Measurements from ENCODE around the gene MICU2. TPM values are rescaled to one million over a fixed set of nuclear protein-coding genes. Genes with fewer than 3 reads are reported as not detected.
"Not testable (repeated sequence)": the region's sequence is repeated elsewhere in the genome, so short reads cannot be mapped to it uniquely, and the experiment has no call there.

The MICU2 gene
- total and polyA plus RNA-seq, 9 donors = 57.5 to 78.8 (median 64.4) TPM

DNA sequence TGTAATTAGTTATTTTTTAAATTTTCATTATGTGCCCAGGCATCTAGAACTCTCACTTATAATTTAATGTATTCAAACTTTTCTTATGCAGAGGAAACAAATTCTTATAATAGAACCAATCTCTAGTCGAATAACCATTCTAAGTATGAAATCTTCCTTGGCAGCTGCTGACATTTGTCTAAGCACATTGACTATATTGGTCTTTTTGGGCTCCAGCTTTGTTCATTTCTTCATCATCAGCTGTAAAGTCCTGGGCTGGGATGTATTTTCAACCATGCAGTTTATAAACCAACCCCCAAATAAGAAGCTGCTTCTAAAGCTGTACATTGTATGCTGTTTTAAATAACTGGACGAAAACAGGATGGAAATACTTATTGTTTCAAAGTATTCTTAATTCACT is 2.3 kb upstream of the MICU2 start:
- H3K27ac ChIP-seq (ENCODE audit: low read length) = peak overlapping the region; percentile 38
- no peaks in the 10 kb centered on the region for H3K9me3 ChIP-seq (replicated peaks; ENCODE audit: control insufficient read depth, low read depth, low read length)
- WGBS (ENCODE audit: insufficient coverage) = no CpG with 5 or more reads among the region's 2 CpGs
- peaks cover 4% of the 10 kb centered on the region for H3K27me3 ChIP-seq (ENCODE audit: control insufficient read depth, insufficient read depth, low read length)
- no peak overlapping the region for H3K4me3 ChIP-seq (ENCODE audit: low read length)
- DNase-seq = no peak
- no peaks in the 10 kb centered on the region for H3K4me1 ChIP-seq (ENCODE audit: control insufficient read depth, insufficient read depth, low read length)
- peaks cover 2% of the 10 kb centered on the region for H3K36me3 ChIP-seq (ENCODE audit: control insufficient read depth, insufficient read depth, low read length)

DNA sequence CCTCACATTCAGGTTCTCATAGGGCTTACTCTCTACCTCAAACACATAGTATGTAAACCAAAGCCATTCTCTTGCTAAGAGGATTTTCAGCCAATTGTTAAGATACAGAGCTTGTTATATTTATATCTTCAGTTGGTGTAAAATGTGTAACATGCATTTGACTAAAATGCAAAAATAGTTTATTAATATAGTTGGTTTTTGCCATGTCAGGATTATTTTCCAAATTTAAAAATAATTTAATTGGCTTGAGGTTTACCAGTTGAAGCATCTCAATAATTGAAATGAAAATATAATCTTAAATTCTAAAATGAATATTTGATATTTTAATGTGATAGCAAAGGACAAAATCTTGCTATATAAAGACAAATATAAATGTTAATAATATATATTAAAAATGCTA is 7.2 kb downstream of the MICU2 start:
- no peak overlapping the region for H3K4me3 ChIP-seq (ENCODE audit: low read length)
- H3K27ac ChIP-seq (ENCODE audit: low read length) = no peak overlapping the region
- H3K36me3 ChIP-seq (ENCODE audit: control insufficient read depth, insufficient read depth, low read length) = peaks cover 6% of the 10 kb centered on the region
- peaks cover 2% of the 10 kb centered on the region for H3K9me3 ChIP-seq (replicated peaks; ENCODE audit: control insufficient read depth, low read depth, low read length)
- peaks cover 5% of the 10 kb centered on the region for H3K4me1 ChIP-seq (ENCODE audit: control insufficient read depth, insufficient read depth, low read length)
- no peak for DNase-seq
- H3K27me3 ChIP-seq (ENCODE audit: control insufficient read depth, insufficient read depth, low read length) = no peaks in the 10 kb centered on the region

GRCh38 chr13:21595546-21595822 is 8.5 kb downstream of the MICU2 start:
- H3K4me3 ChIP-seq (ENCODE audit: low read length) = no peak overlapping the region
- no peak for DNase-seq
- peaks cover 2% of the 10 kb centered on the region for H3K36me3 ChIP-seq (ENCODE audit: control insufficient read depth, insufficient read depth, low read length)
- H3K4me1 ChIP-seq (ENCODE audit: control insufficient read depth, insufficient read depth, low read length) = peaks cover 5% of the 10 kb centered on the region
- peaks cover 2% of the 10 kb centered on the region for H3K9me3 ChIP-seq (replicated peaks; ENCODE audit: control insufficient read depth, low read depth, low read length)
- H3K27me3 ChIP-seq (ENCODE audit: control insufficient read depth, insufficient read depth, low read length) = no peaks in the 10 kb centered on the region
- no peak overlapping the region for H3K27ac ChIP-seq (ENCODE audit: low read length)

- no peak overlapping the region for H3K27ac ChIP-seq (ENCODE audit: low read length)
- H3K36me3 ChIP-seq (ENCODE audit: control insufficient read depth, insufficient read depth, low read length) = peaks cover 2% of the 10 kb centered on the region
- no peak overlapping the region for H3K4me3 ChIP-seq (ENCODE audit: low read length)
- H3K4me1 ChIP-seq (ENCODE audit: control insufficient read depth, insufficient read depth, low read length) = peaks cover 5% of the 10 kb centered on the region
- DNase-seq = no peak
- peaks cover 2% of the 10 kb centered on the region for H3K9me3 ChIP-seq (replicated peaks; ENCODE audit: control insufficient read depth, low read depth, low read length)
- 100% methylated on average over 1 of the region's 3 CpGs for WGBS (ENCODE audit: insufficient coverage)
- no peaks in the 10 kb centered on the region for H3K27me3 ChIP-seq (ENCODE audit: control insufficient read depth, insufficient read depth, low read length)
Measured at GRCh38 chr13:21594715-21595545, 9.0 kb downstream of the MICU2 start.

DNA sequence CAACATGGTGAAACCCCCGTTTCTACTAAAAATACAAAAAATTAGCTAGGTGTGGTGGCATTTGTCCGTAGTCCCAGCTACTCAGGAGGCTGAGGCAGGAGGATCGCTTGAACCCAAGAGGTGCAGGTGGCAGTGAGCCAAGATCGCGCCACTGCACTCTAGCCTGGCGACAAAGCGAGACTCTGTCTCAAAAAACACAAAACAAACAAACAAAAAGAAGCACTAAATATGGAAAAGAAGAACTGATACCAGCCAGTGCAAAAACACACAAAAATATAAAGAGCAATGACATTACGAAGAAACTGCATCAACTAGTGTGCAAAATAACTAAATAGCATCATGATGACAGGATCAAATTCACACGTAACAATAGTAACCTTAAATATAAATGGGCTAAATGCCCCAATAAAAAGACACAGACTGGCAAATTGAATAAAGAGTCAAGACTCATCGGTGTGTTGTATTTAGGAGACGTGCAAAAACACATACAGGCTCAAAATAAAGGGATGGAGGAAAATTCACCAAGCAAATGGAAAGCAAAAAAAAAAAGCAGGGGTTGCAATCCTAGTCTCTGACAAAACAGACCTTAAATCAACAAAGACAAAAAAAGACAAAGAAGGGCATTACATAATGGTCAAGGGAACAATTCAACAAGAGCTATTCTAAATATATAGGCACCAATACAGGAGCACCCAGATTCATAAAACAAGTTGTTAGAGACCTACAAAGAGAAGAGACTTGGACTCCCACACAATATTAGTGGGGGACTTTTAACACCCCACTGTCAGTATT is 13.1 kb downstream of the MICU2 start:
- H3K27me3 ChIP-seq (ENCODE audit: control insufficient read depth, insufficient read depth, low read length); H3K4me3 ChIP-seq (ENCODE audit: low read length); H3K9me3 ChIP-seq (replicated peaks; ENCODE audit: control insufficient read depth, low read depth, low read length); H3K36me3 ChIP-seq (ENCODE audit: control insufficient read depth, insufficient read depth, low read length); DNase-seq; H3K4me1 ChIP-seq (ENCODE audit: control insufficient read depth, insufficient read depth, low read length); H3K27ac ChIP-seq (ENCODE audit: low read length): not testable (repeated sequence)
- 80% methylated on average over 1 of the region's 11 CpGs for WGBS (ENCODE audit: insufficient coverage)

DNA sequence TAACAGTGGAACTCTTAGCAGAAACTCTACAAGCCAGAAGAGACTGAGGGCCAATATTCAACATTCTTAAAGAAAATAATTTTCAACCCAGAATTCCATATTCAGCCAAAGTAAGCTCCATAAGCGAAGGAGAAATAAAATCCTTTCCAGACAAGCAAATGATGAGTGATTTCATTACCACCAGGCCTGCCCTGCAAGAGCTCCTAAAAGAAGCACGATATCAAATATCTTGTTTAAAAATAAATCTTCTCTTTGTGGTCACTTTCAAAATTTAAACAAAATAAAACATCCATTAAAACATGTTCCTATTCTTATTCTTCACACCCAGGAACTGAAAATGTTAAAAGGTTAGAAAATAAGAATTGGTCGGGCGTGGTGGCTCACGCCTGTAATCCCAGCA is 13.7 kb downstream of the MICU2 start:
- Histone ChIP-seq H3K4me3 (ENCODE audit: low read length) (no peak overlapping the region), H3K36me3 (ENCODE audit: control insufficient read depth, insufficient read depth, low read length) (no peaks in the 10 kb centered on the region), H3K27me3 (ENCODE audit: control insufficient read depth, insufficient read depth, low read length) (no peaks in the 10 kb centered on the region), H3K27ac (ENCODE audit: low read length) (no peak overlapping the region), H3K4me1 (ENCODE audit: control insufficient read depth, insufficient read depth, low read length) (peaks cover under 1% of the 10 kb centered on the region), H3K9me3 (replicated peaks; ENCODE audit: control insufficient read depth, low read depth, low read length) (peaks cover 2% of the 10 kb centered on the region)
- no peak for DNase-seq
- WGBS (ENCODE audit: insufficient coverage) = 100% methylated on average over 4 of the region's 5 CpGs

DNA sequence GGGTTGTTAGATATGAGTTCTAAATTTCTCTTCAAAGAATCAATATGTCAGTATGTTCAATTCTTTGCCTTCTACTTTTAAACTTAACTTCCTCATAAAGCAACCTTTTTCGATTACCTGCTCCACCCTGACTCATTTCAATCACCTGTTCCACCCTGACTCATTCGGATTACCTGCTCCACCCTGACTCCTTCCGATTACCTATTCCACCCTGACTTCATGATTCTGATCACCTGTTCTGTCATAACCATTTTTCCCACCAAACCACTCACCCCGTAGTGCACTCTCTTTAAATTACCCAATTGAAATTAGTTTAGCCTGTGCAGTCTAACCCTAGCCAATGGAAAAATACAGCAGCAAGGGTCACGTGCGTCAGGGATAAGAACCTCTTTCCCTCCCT is 14.5 kb downstream of the MICU2 start:
- H3K27me3 ChIP-seq (ENCODE audit: control insufficient read depth, insufficient read depth, low read length); H3K36me3 ChIP-seq (ENCODE audit: control insufficient read depth, insufficient read depth, low read length); H3K4me1 ChIP-seq (ENCODE audit: control insufficient read depth, insufficient read depth, low read length); H3K4me3 ChIP-seq (ENCODE audit: low read length); DNase-seq; H3K27ac ChIP-seq (ENCODE audit: low read length); H3K9me3 ChIP-seq (replicated peaks; ENCODE audit: control insufficient read depth, low read depth, low read length): not testable (repeated sequence)
- 97% methylated on average over 5 of the region's 6 CpGs for WGBS (ENCODE audit: insufficient coverage)

GRCh38 chr13:21588411-21588810 is 15.6 kb downstream of the MICU2 start:
- H3K4me3 ChIP-seq (ENCODE audit: low read length); H3K27me3 ChIP-seq (ENCODE audit: control insufficient read depth, insufficient read depth, low read length); H3K36me3 ChIP-seq (ENCODE audit: control insufficient read depth, insufficient read depth, low read length); DNase-seq; H3K27ac ChIP-seq (ENCODE audit: low read length); H3K9me3 ChIP-seq (replicated peaks; ENCODE audit: control insufficient read depth, low read depth, low read length); H3K4me1 ChIP-seq (ENCODE audit: control insufficient read depth, insufficient read depth, low read length): not testable (repeated sequence)
- no CpG with 5 or more reads among the region's 5 CpGs for WGBS (ENCODE audit: insufficient coverage)

DNA sequence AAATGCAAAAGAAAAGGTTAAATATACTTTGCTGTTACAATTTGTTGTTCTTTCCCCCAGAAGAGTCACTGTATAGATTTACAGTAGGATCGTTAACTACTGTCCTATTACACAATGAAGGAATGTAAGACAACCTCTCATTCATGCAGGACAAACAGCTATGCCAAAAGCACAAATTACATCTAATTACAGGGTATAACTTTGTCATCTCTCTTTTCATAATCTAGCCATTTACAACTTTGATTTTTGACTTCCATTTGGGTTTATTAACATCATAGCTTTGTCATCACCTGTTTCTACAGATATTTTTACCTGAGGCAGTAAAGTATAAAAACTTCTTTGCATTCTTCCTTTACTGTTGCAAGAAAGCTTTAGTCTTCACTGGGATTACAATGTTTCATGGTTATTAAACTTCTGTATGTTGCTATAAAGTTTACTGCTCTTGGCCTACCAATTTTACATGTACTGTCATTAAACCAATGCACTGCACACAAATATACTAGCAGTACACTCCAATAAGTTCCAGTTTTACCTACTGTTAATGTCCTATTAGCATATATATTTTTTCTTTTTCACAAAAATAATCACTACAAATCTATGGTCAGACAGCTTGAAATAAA is 18.9 kb downstream of the MICU2 start:
- Histone ChIP-seq H3K9me3 (replicated peaks; ENCODE audit: control insufficient read depth, low read depth, low read length) (peaks cover 5% of the 10 kb centered on the region), H3K27ac (ENCODE audit: low read length) (no peak overlapping the region), H3K4me1 (ENCODE audit: control insufficient read depth, insufficient read depth, low read length) (peaks cover 5% of the 10 kb centered on the region), H3K36me3 (ENCODE audit: control insufficient read depth, insufficient read depth, low read length) (no peaks in the 10 kb centered on the region), H3K4me3 (ENCODE audit: low read length) (no peak overlapping the region), H3K27me3 (ENCODE audit: control insufficient read depth, insufficient read depth, low read length) (no peaks in the 10 kb centered on the region)
- no peak for DNase-seq
- no CpG with 5 or more reads among the region's 1 CpG for WGBS (ENCODE audit: insufficient coverage)

DNA sequence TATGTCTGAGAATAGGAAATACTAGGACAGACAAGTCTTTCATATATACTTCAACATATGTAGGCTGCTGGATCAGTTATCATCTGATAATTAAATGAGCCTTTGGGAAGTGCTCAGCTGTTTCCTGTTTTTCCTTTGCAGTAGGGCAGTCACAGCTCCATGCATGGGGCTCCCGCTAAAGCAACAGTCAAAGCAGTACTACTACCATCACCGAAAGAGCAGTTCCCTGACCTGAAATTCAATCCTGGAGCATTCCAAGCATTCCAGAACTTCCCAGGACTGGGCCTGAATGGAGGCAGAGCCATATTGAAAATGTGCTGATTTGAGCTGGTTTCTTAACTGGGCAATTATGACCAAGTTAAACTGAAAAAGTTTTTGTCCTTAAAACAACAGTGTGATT is 20.5 kb downstream of the MICU2 start:
- H3K27ac ChIP-seq (ENCODE audit: low read length) = no peak overlapping the region
- no peaks in the 10 kb centered on the region for H3K27me3 ChIP-seq (ENCODE audit: control insufficient read depth, insufficient read depth, low read length)
- no peak overlapping the region for H3K4me3 ChIP-seq (ENCODE audit: low read length)
- peaks cover 5% of the 10 kb centered on the region for H3K4me1 ChIP-seq (ENCODE audit: control insufficient read depth, insufficient read depth, low read length)
- H3K9me3 ChIP-seq (replicated peaks; ENCODE audit: control insufficient read depth, low read depth, low read length) = peaks cover 5% of the 10 kb centered on the region
- no peaks in the 10 kb centered on the region for H3K36me3 ChIP-seq (ENCODE audit: control insufficient read depth, insufficient read depth, low read length)
- peak; percentile 29 for DNase-seq
- WGBS (ENCODE audit: insufficient coverage) = no CpG with 5 or more reads among the region's 2 CpGs

All from muscle of leg (tissue), 11 donors.